ENCODE measurements around the gene RFX5.
"Not testable (repeated sequence)": the region's sequence is repeated elsewhere in the genome, so short reads cannot be mapped to it uniquely, and the experiment has no call there.

Gene RFX5

DNA sequence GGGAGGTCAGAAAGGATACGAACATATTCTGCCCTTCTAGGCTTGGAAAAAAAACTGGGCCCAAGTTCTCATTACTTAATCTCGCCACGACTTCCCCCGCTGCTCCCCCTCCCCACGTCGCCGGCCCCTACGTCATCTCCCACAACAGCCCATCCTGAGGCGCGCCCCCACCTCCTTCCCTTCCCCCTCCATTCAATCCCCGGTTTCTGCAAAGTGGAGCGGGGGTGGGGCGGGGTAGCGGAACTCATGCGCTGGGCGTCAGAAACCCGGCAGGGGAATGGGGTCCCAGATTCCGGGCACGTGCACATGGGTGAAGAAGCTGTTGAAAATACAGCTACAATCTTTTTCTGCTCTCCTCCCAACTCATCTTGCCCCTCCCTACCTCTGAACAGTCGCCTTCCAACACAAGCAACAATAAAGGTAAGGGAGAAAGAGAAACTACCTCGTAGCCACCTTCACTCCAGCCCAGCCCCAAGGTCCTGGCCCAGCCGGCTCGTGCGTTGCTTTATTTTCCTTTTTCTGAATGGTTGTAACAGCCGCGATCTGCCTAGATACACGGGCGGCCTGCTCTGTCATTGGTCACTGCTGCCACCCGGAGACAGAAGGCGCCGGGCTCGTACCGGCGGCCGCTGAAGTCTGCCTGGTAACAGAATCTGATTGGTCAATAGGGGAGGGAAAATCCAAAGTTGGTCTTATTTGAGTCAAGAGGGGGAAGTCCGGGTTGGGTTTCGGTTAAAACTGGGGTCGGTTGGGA is at the start of gene RFX5:
RFX5 (minus strand) TSS at position 484 of the 754 bp plus-strand sequence. CDS start 932 bp downstream, outside the sequence.
- ChIA-PET CTCF (interaction anchor here (0.8 to 1.4 kb wide), 2 partner anchors 36 to 50 kb away, joined by 3 to 4 read pairs; no protein-coding TSS in a partner anchor), POLR2A (interaction anchor here (0.5 kb wide), 1 partner anchor 123 kb away, joined by 3 read pairs; no protein-coding TSS in a partner anchor)

DNA sequence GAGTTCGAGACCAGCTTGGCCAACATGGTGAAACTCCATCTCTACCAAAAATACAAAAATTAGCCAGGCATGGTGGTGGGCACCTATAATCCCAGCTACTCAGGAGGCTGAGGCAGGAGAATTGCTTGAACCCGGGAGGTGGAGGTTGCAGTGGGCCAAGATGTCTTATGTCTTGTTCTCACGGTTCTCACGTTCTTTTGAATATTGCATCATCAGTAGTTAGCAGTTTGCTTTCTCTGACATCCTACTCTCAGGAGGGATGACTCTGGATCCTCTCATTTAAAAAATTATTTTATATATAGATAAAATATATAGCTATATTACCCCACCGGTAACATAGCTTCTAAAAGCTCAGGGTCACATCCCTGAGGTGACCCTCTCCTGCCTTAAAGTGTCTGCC is 49.2 kb upstream of the RFX5 start:
- CTCF ChIA-PET: interaction anchor here (0.6 to 2.0 kb wide), 2 partner anchors 12 to 55 kb away, joined by 3 to 6 read pairs; no protein-coding TSS in a partner anchor
- H3K4me3 ChIP-seq (ENCODE audit: low read depth, low read length); DNase-seq (ENCODE audit: low read depth, low spot score); POLR2A ChIA-PET: not testable (repeated sequence)

More for the DNA sequence above, at the start of gene RFX5:
- TF ChIP-seq, protein P1, sequence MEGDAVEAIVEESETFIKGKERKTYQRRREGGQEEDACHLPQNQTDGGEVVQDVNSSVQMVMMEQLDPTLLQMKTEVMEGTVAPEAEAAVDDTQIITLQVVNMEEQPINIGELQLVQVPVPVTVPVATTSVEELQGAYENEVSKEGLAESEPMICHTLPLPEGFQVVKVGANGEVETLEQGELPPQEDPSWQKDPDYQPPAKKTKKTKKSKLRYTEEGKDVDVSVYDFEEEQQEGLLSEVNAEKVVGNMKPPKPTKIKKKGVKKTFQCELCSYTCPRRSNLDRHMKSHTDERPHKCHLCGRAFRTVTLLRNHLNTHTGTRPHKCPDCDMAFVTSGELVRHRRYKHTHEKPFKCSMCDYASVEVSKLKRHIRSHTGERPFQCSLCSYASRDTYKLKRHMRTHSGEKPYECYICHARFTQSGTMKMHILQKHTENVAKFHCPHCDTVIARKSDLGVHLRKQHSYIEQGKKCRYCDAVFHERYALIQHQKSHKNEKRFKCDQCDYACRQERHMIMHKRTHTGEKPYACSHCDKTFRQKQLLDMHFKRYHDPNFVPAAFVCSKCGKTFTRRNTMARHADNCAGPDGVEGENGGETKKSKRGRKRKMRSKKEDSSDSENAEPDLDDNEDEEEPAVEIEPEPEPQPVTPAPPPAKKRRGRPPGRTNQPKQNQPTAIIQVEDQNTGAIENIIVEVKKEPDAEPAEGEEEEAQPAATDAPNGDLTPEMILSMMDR (IDR thresholded peaks at IDR 0.05; ENCODE audit: insufficient read depth, low read length, missing control alignments): no peak
- DNase-seq (ENCODE audit: low read depth, low spot score): peak; percentile 85
- H3K4me3 ChIP-seq (ENCODE audit: low read depth, low read length): peak within 1 kb of the TSS; percentile 61

- TF ChIP-seq, protein P1 (IDR thresholded peaks at IDR 0.05; ENCODE audit: insufficient read depth, low read length, missing control alignments): no peak
- DNase-seq (ENCODE audit: low read depth, low spot score): no peak
- ChIA-PET CTCF (no interaction called here), POLR2A (no interaction called here)
- no peak overlapping the region for H3K4me3 ChIP-seq (ENCODE audit: low read depth, low read length)
These were observed 46.5 kb upstream of the RFX5 start for GRCh38 chr1:151393583-151393982.

- TF ChIP-seq, protein P1 (IDR thresholded peaks at IDR 0.05; ENCODE audit: insufficient read depth, low read length, missing control alignments): no peak
- ChIA-PET POLR2A (no interaction called here), CTCF (no interaction called here)
These were observed 44.1 kb upstream of the RFX5 start for GRCh38 chr1:151391079-151391563.

DNA sequence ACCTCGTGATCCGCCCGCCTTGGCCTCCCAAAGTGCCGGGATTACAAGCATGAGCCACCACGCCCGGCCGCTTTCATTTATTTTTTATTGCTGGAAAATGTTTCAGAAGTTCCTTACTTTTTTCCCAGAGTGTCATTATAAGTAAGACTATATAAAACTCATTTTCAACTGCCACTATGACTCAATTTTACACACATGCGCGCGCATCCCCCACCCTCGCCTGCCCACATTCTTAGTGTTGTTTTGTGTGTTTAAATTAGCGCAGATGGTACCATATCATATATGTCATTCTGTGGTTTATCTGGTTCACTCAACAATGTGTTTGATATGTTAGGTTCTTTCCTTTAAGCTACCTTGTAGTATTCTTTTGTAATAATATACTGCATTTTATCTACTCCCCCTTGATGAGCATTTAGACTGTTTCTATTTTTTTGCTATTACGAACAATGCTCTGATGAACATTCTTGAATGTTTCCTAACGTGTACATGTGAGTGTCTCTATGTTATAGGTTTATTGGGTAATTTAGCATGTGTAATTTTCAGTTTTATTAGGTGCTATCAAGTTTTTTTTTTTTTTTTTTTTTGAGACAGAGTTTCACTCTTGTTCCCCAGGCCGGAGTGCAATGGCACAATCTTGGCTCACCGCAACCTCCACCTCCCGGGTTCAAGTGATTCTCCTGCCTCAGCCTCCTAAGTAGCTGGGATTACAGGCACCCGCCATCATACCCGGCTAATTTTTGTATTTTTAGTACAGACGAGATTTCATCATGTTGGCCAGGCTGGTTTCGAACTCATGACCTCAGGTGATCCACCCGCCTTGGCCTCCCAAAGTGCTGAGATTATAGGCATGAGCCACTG is 43.4 kb upstream of the RFX5 start:
- DNase-seq (ENCODE audit: low read depth, low spot score); H3K4me3 ChIP-seq (ENCODE audit: low read depth, low read length); CTCF ChIA-PET; POLR2A ChIA-PET: not testable (repeated sequence)

More at GRCh38 chr1:151391079-151391563, 44.1 kb upstream of the RFX5 start:
- no peak overlapping the region for H3K4me3 ChIP-seq (ENCODE audit: low read depth, low read length)
- DNase-seq (ENCODE audit: low read depth, low spot score): no peak

- CTCF ChIA-PET: interaction anchor here (0.8 to 1.3 kb wide), 2 partner anchors 32 to 286 kb away, joined by 3 to 4 read pairs; no protein-coding TSS in a partner anchor
- no peak overlapping the region for H3K4me3 ChIP-seq (ENCODE audit: low read depth, low read length)
- DNase-seq (ENCODE audit: low read depth, low spot score): no peak
- TF ChIP-seq, protein P1 (IDR thresholded peaks at IDR 0.05; ENCODE audit: insufficient read depth, low read length, missing control alignments): no peak
- POLR2A ChIA-PET: no interaction called here
These were observed 39.0 kb upstream of the RFX5 start for GRCh38 chr1:151386002-151386401.

DNA sequence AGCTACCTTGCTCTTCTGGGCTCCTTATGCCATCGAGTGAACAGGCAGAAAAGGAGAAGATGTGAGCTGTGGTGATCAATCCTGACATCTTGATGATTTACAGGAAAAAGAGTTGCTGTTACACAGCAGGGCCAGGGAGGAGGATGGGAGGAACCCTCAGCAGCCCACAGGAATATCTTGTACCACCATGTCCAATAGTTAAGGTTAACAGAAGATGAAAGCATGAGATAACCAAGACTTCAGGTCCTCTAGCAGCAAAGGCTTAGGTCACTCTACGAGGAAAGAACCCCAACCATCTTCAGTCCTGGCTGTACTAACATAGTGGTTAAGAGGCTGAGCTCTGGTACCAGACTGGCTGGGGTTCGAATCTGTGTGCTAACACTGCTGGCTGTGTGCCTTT is 37.5 kb upstream of the RFX5 start:
- DNase-seq (ENCODE audit: low read depth, low spot score): no peak
- TF ChIP-seq, protein P1 (IDR thresholded peaks at IDR 0.05; ENCODE audit: insufficient read depth, low read length, missing control alignments): no peak
- POLR2A ChIA-PET: interaction anchor here (1.1 kb wide), 1 partner anchor 15 kb away, joined by 3 read pairs; the partner anchor contains the start of gene PSMB4
- no peak overlapping the region for H3K4me3 ChIP-seq (ENCODE audit: low read depth, low read length)
- CTCF ChIA-PET: interaction anchor here (1.3 to 2.1 kb wide), 4 partner anchors 11 to 44 kb away, joined by 3 to 6 read pairs (median 4); no protein-coding TSS in a partner anchor

Data from AG04449 (cell line).